Endothelial cell of umbilical vein (primary cell): ENCODE measurements around the gene DHX15. TPM values are rescaled to one million over a fixed set of nuclear protein-coding genes. Genes with fewer than 3 reads are reported as not detected.

Experiments used
- BruUV-seq: library from RNA; stranded (reverse); fragments of 400-500 nt; replicated peaks from 2 replicates; lab custom pipeline; 2021; lab: Mats Ljungman, UMichigan
- CTCF ChIA-PET: fragments of 300-600, 350-600 bp; sonication (Branson Sonifier 250); formaldehyde crosslinking; loops from one replicate; lab custom pipeline; 2021; ENCODE audit warnings: antibody characterized with exemption, inconsistent platforms; lab: Charles Lee
- POLR2A ChIA-PET: fragments of 300-600, 350-600 bp; sonication (Branson Sonifier 250); formaldehyde crosslinking; loops from one replicate; lab custom pipeline; 2021; ENCODE audit warnings: antibody characterized with exemption, inconsistent platforms; lab: Charles Lee
- DNase-seq: peaks from one replicate; pipeline ENCODE4 v3.0.0-alpha.2; 2011; ENCODE audit warnings: low read depth, low spot score
- FAIRE-seq: peaks from 2 replicates; lab custom pipeline; 2011; peaks lifted over from hg19 to GRCh38; lab: Jason Lieb, UNC
- H2AFZ ChIP-seq: 2 replicates; pipeline ENCODE4 v1.6.0; 2012; ENCODE audit warnings: low read depth, low read length, control low read depth, inconsistent platforms
- H3K27ac ChIP-seq: 2 replicates; pipeline ENCODE4 v1.5.1; 2011; ENCODE audit warnings: low read depth, mild to moderate bottlenecking, control low read depth, low read length, moderate library complexity; ENCODE audit not compliant: insufficient read depth
- H3K27me3 ChIP-seq, 2 experiments: 2 replicates each; pipeline versions ENCODE4 v1.6.0 to v1.6.1; 2011; ENCODE audit warnings: low read length in 2 of 2, mixed read lengths in 1 of 2; ENCODE audit not compliant: control insufficient read depth in 2 of 2, insufficient read depth in 2 of 2
- H3K36me3 ChIP-seq, 2 experiments: 2 replicates in 1 of 2; 3 replicates in 1 of 2; pipeline ENCODE4 v1.5.1; 2011; ENCODE audit warnings: low read length in 2 of 2, mild to moderate bottlenecking in 1 of 2, moderate library complexity in 1 of 2; ENCODE audit not compliant: control insufficient read depth in 2 of 2, insufficient read depth in 2 of 2; ENCODE audit errors: extremely low read depth in 1 of 2
- H3K4me1 ChIP-seq: 3 replicates; pipeline ENCODE4 v1.5.1; 2011; ENCODE audit warnings: mild to moderate bottlenecking, low read length; ENCODE audit not compliant: control insufficient read depth, insufficient read depth; ENCODE audit errors: extremely low read depth
- H3K4me2 ChIP-seq: 2 replicates; pipeline ENCODE4 v1.6.1; 2011; ENCODE audit warnings: low read length, control low read depth, mixed read lengths; ENCODE audit not compliant: insufficient read depth
- H3K4me3 ChIP-seq, 3 experiments: fragments of 200-600 bp in 1 of 3; sonication (generic), shearing (Covaris generic) in 1 of 3; replicated peaks in 1 of 3; 2 replicates each; pipeline ENCODE4 v1.5.1; 2011 to 2016; ENCODE audit warnings: control low read depth in 3 of 3, low read length in 3 of 3, mild to moderate bottlenecking in 2 of 3, inconsistent platforms in 1 of 3, low read depth in 1 of 3, moderate library complexity in 1 of 3; ENCODE audit not compliant: insufficient read depth in 1 of 3
- H3K79me2 ChIP-seq: 2 replicates; pipeline ENCODE4 v1.6.0; 2012; ENCODE audit warnings: low read length, inconsistent platforms; ENCODE audit not compliant: control insufficient read depth, insufficient read depth
- H3K9ac ChIP-seq: replicated peaks from 2 replicates; pipeline ENCODE3; 2011; ENCODE audit warnings: low read length, control low read depth; ENCODE audit not compliant: insufficient read depth; ENCODE audit errors: extremely low read depth
- H3K9me1 ChIP-seq: replicated peaks from 3 replicates; pipeline ENCODE4 v1.6.0; 2011; ENCODE audit warnings: mild to moderate bottlenecking, low read length; ENCODE audit not compliant: control insufficient read depth, insufficient read depth; ENCODE audit errors: extremely low read depth
- H3K9me3 ChIP-seq: replicated peaks from 2 replicates; pipeline ENCODE4 v1.5.1; 2012; ENCODE audit warnings: low read length, inconsistent platforms; ENCODE audit not compliant: control insufficient read depth, insufficient read depth
- H4K20me1 ChIP-seq: replicated peaks from 2 replicates; pipeline ENCODE3; 2011; ENCODE audit warnings: mild to moderate bottlenecking, low read length; ENCODE audit not compliant: control insufficient read depth, insufficient read depth; ENCODE audit errors: extremely low read depth
- EZH2 ChIP-seq: IDR thresholded peaks from 2 replicates; pipeline ENCODE4 v1.6.1; 2012; ENCODE audit warnings: borderline replicate concordance, low read depth, mild to moderate bottlenecking, moderate library complexity, low read length, inconsistent platforms; ENCODE audit not compliant: severe bottlenecking
- FOS ChIP-seq: IDR thresholded peaks from 2 replicates; pipeline ENCODE4 v1.6.1; 2011; ENCODE audit warnings: mild to moderate bottlenecking, low read length, moderate library complexity, borderline replicate concordance; ENCODE audit not compliant: insufficient read depth
- GATA2 ChIP-seq: IDR thresholded peaks from 2 replicates; pipeline ENCODE4 v1.7.0; 2011; ENCODE audit warnings: low read depth, mild to moderate bottlenecking, moderate library complexity, mixed read lengths, low read length; ENCODE audit not compliant: insufficient read length, insufficient read depth
- JUN ChIP-seq: IDR thresholded peaks from 2 replicates; pipeline ENCODE4 v1.6.1; 2011; ENCODE audit warnings: borderline replicate concordance, low read depth; ENCODE audit not compliant: insufficient read length, insufficient read depth
- MYC ChIP-seq: IDR thresholded peaks from one replicate; pipeline ENCODE4 v1.6.1; 2011; ENCODE audit warnings: mild to moderate bottlenecking, low read depth, low read length
- POLR2A ChIP-seq: IDR thresholded peaks from 2 replicates; pipeline ENCODE4 v1.6.1; 2012; ENCODE audit warnings: low read depth, mild to moderate bottlenecking, control low read depth, low read length
- POLR2AphosphoS5 ChIP-seq: IDR thresholded peaks from 2 replicates; pipeline ENCODE4 v1.6.1; 2012; ENCODE audit warnings: low read depth, mild to moderate bottlenecking, control low read depth, low read length, moderate library complexity; ENCODE audit not compliant: insufficient read depth
- dilution Hi-C: fragments of 300-500 bp; cut with MboI; formaldehyde crosslinking; loops from one replicate; pipeline ENCODE4 v1.15.0; 2019; ENCODE audit warnings: low sequenced_read_pairs; ENCODE audit not compliant: extremely low pct_ligation_motif_present
- intact Hi-C: fragments of 100-400 bp; cut with micrococcal nuclease; formaldehyde crosslinking; loops from one replicate; pipeline ENCODE4 v1.10.0; 2022
- polyA plus RNA-seq, 4 experiments: library from polyadenylated mRNA; depleted of rRNA in 3 of 4; stranded (reverse) in 3 of 4; unstranded in 1 of 4; fragments of >200 nt; gene quantifications; 2 replicates each; pipeline versions ENCODE4 v1.2.1 to v1.2.3, GENCODE V29; 2011 to 2012; ENCODE audit warnings: missing spikeins in 1 of 4
- total RNA-seq: library from RNA; stranded (reverse); gene quantifications from 2 replicates; pipeline ENCODE4 v1.2.3, GENCODE V29; 2021
- TF ChIP-seq, protein P1 (sequence below), 2 donors: IDR thresholded peaks; 1 replicate in 1 of 2; 2 replicates in 1 of 2; pipeline ENCODE4 v1.5.1; 2011; ENCODE audit warnings: low read length in 2 of 2, mild to moderate bottlenecking in 2 of 2, moderate library complexity in 2 of 2, control low read depth in 1 of 2, inconsistent platforms in 1 of 2, low read depth in 1 of 2; ENCODE audit not compliant: insufficient read depth in 1 of 2; ENCODE audit errors: extremely low read depth in 1 of 2
- TF ChIP-seq, protein P2 (sequence below): IDR thresholded peaks from 2 replicates; pipeline ENCODE4 v1.6.1; 2011; ENCODE audit not compliant: insufficient read depth, insufficient read length

The DHX15 gene
- total and polyA plus RNA-seq, 2 donors (not counting 3 experiments of a cell fraction or from before 2014, with no cell fraction given), result 72.3 to 152 TPM

DNA sequence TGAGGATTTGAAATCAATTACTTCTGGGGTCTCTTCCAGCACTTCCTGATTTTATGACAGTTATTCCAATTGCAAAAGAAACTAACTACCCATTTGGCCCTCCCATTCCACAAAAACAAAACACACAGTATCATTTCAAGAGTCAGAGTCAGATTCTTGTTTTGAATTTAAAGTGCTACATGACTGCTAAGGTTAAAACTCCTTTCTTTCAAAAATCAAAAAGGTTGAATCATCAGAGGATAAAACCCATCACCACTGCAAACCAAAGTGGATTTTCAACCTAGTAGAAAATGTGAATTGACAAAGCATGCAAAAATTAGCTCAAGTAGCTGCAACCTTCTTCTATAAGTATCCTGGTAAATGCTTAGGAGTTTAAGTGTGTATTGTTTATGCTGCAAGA is 67.4 kb downstream of the DHX15 start:
- TF ChIP-seq, protein P1, sequence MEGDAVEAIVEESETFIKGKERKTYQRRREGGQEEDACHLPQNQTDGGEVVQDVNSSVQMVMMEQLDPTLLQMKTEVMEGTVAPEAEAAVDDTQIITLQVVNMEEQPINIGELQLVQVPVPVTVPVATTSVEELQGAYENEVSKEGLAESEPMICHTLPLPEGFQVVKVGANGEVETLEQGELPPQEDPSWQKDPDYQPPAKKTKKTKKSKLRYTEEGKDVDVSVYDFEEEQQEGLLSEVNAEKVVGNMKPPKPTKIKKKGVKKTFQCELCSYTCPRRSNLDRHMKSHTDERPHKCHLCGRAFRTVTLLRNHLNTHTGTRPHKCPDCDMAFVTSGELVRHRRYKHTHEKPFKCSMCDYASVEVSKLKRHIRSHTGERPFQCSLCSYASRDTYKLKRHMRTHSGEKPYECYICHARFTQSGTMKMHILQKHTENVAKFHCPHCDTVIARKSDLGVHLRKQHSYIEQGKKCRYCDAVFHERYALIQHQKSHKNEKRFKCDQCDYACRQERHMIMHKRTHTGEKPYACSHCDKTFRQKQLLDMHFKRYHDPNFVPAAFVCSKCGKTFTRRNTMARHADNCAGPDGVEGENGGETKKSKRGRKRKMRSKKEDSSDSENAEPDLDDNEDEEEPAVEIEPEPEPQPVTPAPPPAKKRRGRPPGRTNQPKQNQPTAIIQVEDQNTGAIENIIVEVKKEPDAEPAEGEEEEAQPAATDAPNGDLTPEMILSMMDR (IDR thresholded peaks at IDR 0.05; ENCODE audit: extremely low read depth in 1 of 2, insufficient read depth in 1 of 2, low read depth in 1 of 2, low read length in 2 of 2), result no peak
- TF ChIP-seq GATA2 (no peak), POLR2A (no peak), EZH2 (no peak), FOS (no peak), POLR2AphosphoS5 (no peak), JUN (no peak), MYC (no peak)
- TF ChIP-seq, protein P2, sequence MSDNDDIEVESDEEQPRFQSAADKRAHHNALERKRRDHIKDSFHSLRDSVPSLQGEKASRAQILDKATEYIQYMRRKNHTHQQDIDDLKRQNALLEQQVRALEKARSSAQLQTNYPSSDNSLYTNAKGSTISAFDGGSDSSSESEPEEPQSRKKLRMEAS, result no peak
- H3K9ac ChIP-seq, result no peak overlapping the region
- no peak for FAIRE-seq
- no peaks in the 10 kb centered on the region for H4K20me1 ChIP-seq
- CTCF ChIA-PET, result no interaction called here
- no peaks in the 10 kb centered on the region for H3K27me3 ChIP-seq
- H3K27ac ChIP-seq, result no peak overlapping the region
- intact Hi-C loops, result no loop called here
- H3K9me3 ChIP-seq, result no peaks in the 10 kb centered on the region
- no peak for DNase-seq
- BruUV-seq, result no TSS peak
- POLR2A ChIA-PET, result no interaction called here
- H3K4me1 ChIP-seq, result no peaks in the 10 kb centered on the region
- H3K79me2 ChIP-seq, result peaks cover 6% of the 10 kb centered on the region
- peaks cover 4 to 5% of the 10 kb centered on the region in 2 experiments for H3K36me3 ChIP-seq
- no peak overlapping the region for H3K4me2 ChIP-seq
- no peak overlapping the region for H3K4me3 ChIP-seq
- H2AFZ ChIP-seq, result no peak overlapping the region
- dilution Hi-C loops, result no loop called here
- H3K9me1 ChIP-seq, result no peaks in the 10 kb centered on the region
